HTR-8/SVneo (cell line): Measurements from ENCODE around the gene GFI1.
"Not testable (repeated sequence)": the region's sequence is repeated elsewhere in the genome, so short reads cannot be mapped to it uniquely, and the experiment has no call there.

Source experiments
- DNase-seq: peaks from one replicate; pipeline ENCODE4 v3.0.0; 2011; ENCODE audit warnings: low spot score, mixed read lengths; ENCODE audit not compliant: insufficient read length
- FAIRE-seq: peaks from 2 replicates; lab custom pipeline; 2011; peaks lifted over from hg19 to GRCh38; lab: Jason Lieb, UNC

GFI1 gene

GRCh38 chr1:92486251-92487077 lies at the start of gene GFI1:
TSS of gene GFI1 (minus strand) at chr1:92486925. CDS start at chr1:92483487, 3,438 bp downstream.
- FAIRE-seq (no peak), DNase-seq (no peak)

DNA sequence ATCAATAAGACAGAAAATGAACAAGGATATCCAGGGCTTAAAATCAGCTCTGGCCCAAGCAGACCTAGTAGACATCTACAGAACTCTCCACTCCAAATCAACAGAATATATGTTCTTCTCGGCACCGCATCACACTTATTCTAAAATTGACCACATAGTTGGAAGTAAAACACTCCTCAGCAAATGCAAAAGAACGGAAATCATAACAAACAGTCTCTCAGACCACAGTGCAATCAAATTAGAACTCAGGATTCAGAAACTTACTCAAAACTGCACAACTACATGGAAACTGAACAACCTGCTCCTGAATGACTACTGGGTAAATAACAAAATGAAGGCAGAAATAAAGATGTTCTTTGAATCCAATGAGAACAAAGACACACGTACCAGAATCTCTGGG lies 45.6 kb upstream of the GFI1 start:
- not testable (repeated sequence) for DNase-seq, FAIRE-seq

GRCh38 chr1:92531939-92532338 lies 45.2 kb upstream of the GFI1 start:
- not testable (repeated sequence) for FAIRE-seq, DNase-seq

DNA sequence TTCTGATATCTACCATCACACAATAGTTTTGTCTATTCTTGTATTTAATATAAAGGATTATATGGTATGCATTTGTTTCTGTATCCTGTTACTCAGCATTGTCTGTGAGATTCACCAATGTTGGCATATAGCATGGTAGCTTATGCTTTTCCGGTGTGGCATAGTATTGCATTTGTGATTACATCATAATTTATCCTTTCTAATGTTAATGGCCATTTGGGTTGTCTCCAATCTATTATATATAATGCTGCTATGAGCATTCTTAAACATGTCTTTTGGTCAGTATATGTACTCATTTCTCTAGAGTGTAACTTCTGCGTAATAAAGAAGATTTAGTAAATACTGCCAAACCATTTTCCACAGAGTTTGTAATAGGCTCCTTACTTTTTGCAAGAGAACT lies 40.9 kb upstream of the GFI1 start:
- no peak for FAIRE-seq
- DNase-seq, result no peak

- not testable (repeated sequence) for FAIRE-seq, DNase-seq
These were observed 38.3 kb upstream of the GFI1 start for GRCh38 chr1:92524944-92525590.

DNA sequence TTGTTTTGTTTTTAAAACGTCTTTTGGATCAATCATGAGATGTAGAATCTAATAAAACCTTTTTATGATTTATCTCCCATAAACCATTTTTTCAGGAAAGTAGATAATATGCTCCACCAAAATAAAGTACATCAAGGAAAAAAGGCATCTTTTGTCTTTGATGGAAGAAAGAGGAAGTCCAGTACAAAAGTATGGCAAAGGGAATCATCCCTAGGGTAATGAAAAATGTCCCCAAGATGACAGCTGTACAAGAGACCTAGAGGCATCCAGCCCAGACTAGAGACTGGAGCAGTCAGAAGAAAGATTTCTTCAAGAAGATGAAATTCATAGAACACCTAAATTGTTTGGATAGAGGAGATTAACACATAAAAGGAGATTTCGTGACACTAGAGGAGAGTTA lies 32.3 kb upstream of the GFI1 start:
- no peak for FAIRE-seq

GRCh38 chr1:92516574-92516973 lies 29.8 kb upstream of the GFI1 start:
- no peak for DNase-seq
- no peak for FAIRE-seq

More for the DNA sequence above, 32.3 kb upstream of the GFI1 start:
- no peak for DNase-seq

DNA sequence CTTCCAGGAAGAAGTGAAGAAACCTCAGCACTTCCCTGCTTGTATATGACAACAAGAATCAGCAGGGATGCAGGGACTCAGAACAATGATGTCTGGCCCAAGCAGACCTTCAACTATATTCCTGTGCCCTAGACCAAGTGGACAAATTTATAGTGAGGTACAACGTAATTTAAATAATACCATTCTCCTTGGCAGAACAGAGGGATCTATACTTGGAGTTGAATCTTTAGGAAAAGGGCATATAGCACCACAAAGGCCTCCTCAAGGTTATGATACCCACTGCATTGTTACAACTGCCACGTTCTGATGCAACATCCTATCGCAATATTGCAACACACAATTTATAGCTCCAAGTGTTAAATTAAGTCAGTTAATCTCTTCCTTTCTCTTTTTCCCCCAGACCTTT lies 29.1 kb upstream of the GFI1 start:
- FAIRE-seq (no peak), DNase-seq (no peak)

DNA sequence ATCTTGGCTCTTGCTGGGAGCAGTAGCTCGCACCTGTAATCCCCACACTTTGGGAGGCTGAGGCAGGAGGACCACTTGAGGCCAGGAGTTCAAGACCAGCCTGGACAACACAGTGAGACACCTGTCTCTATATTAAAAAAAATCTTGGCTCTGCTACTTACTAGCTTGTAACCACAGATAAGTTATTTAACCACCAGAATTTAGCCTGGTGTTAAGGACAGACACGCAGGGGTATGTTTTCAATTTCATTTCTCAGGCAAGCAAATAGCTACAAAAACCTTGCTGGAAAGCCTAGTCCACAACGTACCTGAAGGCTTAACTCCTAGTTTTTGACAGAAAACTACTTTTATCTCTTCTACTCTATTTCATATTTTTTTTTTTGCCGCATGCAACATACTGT lies 24.8 kb upstream of the GFI1 start:
- DNase-seq (no peak), FAIRE-seq (no peak)

GRCh38 chr1:92509619-92510018 lies 22.9 kb upstream of the GFI1 start:
- DNase-seq (no peak), FAIRE-seq (no peak)

- no peak for FAIRE-seq
- no peak for DNase-seq
These were observed 18.4 kb upstream of the GFI1 start for GRCh38 chr1:92505015-92505692.

DNA sequence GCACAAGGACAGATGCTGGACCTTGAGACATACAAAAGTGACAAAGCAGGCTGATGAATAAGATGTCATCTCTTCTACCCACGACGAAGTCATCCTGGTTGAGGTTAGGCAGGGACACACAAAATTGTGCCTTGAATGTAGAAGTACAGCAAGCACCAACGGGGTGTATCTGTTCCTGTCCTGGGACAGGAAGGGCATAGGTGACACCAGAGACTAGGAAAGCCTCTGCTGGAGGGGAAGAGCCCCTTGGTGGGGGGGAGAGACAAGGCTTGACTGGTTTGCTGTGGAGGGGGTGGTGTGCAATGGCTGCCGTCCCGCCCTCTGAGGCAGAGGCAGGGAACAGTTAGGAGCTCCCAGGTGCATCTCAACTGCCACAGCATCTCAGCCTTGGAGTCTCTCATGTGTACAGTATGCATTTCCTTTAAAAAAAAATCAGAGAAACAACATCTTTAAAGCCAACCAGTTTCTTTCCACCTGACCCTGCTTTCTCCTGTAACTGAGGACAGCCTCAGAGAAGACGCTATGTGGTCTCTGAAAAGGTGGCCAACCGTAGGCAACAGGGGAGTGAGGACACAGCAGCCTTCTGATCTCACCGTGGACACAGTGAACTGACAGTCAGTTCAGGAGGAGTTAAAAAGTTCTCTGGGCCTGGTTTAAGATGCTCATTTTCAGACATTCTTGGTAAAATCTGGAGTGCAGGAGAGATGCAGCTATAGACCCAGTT lies 17.7 kb upstream of the GFI1 start:
- FAIRE-seq (no peak), DNase-seq (no peak)

DNA sequence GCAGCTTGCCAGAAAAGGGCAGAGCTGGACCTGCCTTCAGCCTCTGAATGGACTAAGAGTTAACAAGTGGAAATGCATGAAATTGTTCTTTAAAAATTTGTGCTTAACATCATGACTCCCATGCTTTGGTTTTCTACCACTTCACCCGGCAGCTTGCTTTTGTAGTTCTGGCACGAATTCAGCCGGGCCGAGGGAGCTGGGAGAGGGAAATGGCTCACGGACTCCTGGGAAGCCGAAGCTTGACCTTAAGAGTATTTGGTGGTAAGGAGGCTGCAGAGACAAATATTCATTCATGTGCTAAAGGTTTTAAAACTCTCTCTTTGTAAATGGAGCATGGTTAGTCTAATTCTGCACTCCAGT lies 17.2 kb upstream of the GFI1 start:
- DNase-seq, result no peak
- no peak for FAIRE-seq

DNA sequence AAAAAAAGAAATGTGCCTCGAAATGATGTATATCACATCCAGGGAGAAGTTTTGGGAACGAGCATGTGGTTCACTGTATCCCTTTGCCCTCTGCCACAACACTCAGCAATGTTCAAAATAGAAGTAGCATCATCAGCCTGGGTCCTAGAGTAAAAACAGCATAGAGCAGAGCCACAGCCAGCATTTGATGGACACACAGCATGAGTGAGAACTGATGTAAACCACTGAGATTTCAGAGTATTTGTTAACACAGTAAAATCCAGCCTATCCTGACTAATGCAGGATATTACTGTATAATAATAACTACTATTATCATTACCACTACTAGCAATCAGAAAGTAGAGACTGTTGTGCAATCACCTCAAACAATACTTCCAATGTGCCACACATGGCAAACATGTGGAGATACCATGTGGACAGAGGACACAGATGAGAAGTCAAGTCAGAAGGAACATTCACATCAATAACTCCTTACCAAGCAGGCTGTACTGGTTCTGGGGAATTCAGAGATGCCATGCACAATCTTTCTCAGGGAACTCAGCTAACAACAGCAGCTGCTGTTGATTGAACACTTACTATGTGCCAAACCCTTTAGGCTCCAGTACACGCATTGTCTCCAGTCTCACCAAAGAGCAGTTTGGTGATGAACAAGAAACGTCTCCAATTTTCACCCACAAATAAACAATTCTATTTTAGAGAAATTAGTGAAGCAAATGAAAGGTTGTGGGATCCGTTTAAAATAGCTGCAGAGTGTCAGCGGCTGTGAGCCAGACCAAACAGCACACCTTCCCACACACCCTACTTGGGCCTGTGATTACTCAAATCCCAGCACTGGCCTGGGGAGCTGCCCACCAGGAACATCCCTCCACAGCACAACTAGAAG lies 16.6 kb upstream of the GFI1 start:
- no peak for DNase-seq
- no peak for FAIRE-seq

DNA sequence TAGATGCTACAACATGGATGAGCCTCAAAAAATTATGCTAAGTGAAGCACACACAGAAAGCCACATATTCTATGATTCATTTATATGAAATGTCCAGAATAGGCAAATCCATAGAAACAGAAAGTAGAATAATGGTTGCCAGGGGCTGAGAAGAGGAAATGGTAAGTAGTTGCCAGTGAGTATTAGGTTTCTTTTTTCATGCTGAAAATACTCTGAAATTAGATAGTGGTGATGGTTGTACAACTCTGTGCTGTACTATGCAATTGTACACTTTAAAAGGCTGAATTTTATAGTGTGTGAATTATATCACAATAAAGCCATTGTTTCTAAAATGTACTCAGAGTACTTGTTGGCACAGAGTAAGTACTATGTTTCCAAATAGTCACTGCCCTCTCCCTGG lies 15.5 kb upstream of the GFI1 start:
- DNase-seq (no peak), FAIRE-seq (no peak)

- FAIRE-seq, result no peak
These were observed 13.8 kb upstream of the GFI1 start for GRCh38 chr1:92500552-92500951.

GRCh38 chr1:92495392-92496063 lies 8.8 kb upstream of the GFI1 start:
- DNase-seq (no peak), FAIRE-seq (no peak)

More at GRCh38 chr1:92500552-92500951, 13.8 kb upstream of the GFI1 start:
- DNase-seq, result no peak

DNA sequence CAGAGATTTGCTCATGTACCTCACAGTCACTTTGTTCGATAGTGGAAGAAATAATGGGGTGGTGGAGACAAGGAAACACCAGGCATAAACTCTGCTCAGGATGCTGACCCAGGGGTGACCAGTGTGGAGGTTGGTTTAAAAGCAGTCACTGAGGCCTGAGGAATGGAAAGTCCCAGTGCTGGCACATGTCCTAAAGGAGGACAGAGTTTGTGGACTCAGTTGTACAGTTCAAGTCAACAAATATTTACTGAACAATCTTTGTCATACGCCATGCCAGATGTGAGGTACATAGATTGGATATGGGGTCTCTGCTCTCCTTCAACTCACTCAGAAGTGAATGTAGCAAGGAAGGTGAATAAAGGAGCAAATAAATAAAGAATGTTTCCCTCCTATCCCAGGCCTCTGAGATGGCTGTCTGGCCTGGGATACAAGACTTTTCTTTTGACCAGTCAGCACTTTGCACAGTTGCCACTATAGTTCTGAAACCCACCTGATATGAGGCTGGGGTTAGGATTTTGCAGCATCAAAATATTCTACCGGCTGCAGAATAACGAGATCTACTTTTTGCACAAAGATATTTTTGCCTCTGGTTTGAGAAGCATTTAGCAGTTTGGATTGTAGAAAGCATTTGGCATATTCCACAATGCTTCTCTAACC lies 7.9 kb upstream of the GFI1 start:
- FAIRE-seq (no peak), DNase-seq (no peak)
